H9 (cell line): ENCODE results near the gene GJB5. TPM values are rescaled to one million over a fixed set of nuclear protein-coding genes. Genes with fewer than 3 reads are reported as not detected.

ENCODE experiments used
- DNase-seq: peaks from one replicate; pipeline ENCODE4 v3.0.0-alpha.2; 2017
- H2AFZ ChIP-seq: one replicate; pipeline ENCODE4 v1.6.1; 2013; ENCODE audit warnings: mild to moderate bottlenecking, low read length, control low read depth, moderate library complexity
- H2AK5ac ChIP-seq: 2 replicates; pipeline ENCODE4 v1.6.1; 2013; ENCODE audit warnings: low read length, control low read depth, mixed read lengths; ENCODE audit not compliant: insufficient read length
- H2BK120ac ChIP-seq: one replicate; pipeline ENCODE4 v1.6.1; 2013; ENCODE audit warnings: low read depth, mild to moderate bottlenecking, low read length, control low read depth, inconsistent platforms; ENCODE audit not compliant: poor library complexity, severe bottlenecking
- H2BK12ac ChIP-seq: 2 replicates; pipeline ENCODE4 v1.6.1; 2013; ENCODE audit warnings: low read length, control low read depth, mixed read lengths, low read depth; ENCODE audit not compliant: insufficient read length
- H2BK15ac ChIP-seq: 2 replicates; pipeline ENCODE4 v1.6.1; 2013; ENCODE audit warnings: low read depth, low read length, control low read depth
- H2BK20ac ChIP-seq: one replicate; pipeline ENCODE4 v1.6.1; 2013; ENCODE audit warnings: low read depth, mild to moderate bottlenecking, low read length, control low read depth, inconsistent platforms; ENCODE audit not compliant: poor library complexity, severe bottlenecking
- H2BK5ac ChIP-seq: 2 replicates; pipeline ENCODE4 v1.6.1; 2013; ENCODE audit warnings: low read length, control low read depth, mixed read lengths; ENCODE audit not compliant: insufficient read length
- H3K14ac ChIP-seq: 2 replicates; pipeline ENCODE4 v1.6.1; 2013; ENCODE audit warnings: low read length, control low read depth; ENCODE audit not compliant: insufficient read depth
- H3K18ac ChIP-seq: 2 replicates; pipeline ENCODE4 v1.6.1; 2013; ENCODE audit warnings: low read depth, mild to moderate bottlenecking, mixed read lengths, low read length, control low read depth; ENCODE audit not compliant: insufficient read length
- H3K23ac ChIP-seq: 2 replicates; pipeline ENCODE4 v1.6.1; 2013; ENCODE audit warnings: low read length, control low read depth, mixed read lengths, low read depth; ENCODE audit not compliant: insufficient read length
- H3K23me2 ChIP-seq: 2 replicates; pipeline ENCODE4 v1.6.1; 2013; ENCODE audit warnings: low read depth, mild to moderate bottlenecking, mixed read lengths, low read length, control low read depth; ENCODE audit not compliant: insufficient read length, poor library complexity, severe bottlenecking
- H3K27ac ChIP-seq: 2 replicates; pipeline ENCODE4 v1.5.1; 2013; ENCODE audit warnings: low read length, control low read depth, mixed read lengths, low read depth; ENCODE audit not compliant: insufficient read length
- H3K27me3 ChIP-seq: 2 replicates; pipeline ENCODE4 v1.6.1; 2013; ENCODE audit warnings: low read length, control low read depth, inconsistent platforms; ENCODE audit not compliant: insufficient read depth
- H3K4ac ChIP-seq: 2 replicates; pipeline ENCODE4 v1.6.1; 2013; ENCODE audit warnings: low read depth, mild to moderate bottlenecking, control low read depth, inconsistent platforms, low read length, moderate library complexity
- H3K4me1 ChIP-seq: 2 replicates; pipeline ENCODE4 v1.6.1; 2013; ENCODE audit warnings: low read length, control low read depth, inconsistent platforms; ENCODE audit not compliant: insufficient read depth
- H3K4me2 ChIP-seq: 2 replicates; pipeline ENCODE4 v1.6.1; 2013; ENCODE audit warnings: low read length, control low read depth, mixed read lengths; ENCODE audit not compliant: insufficient read length, insufficient read depth
- H3K56ac ChIP-seq: 2 replicates; pipeline ENCODE4 v1.6.1; 2013; ENCODE audit warnings: low read depth, mild to moderate bottlenecking, mixed read lengths, low read length, control low read depth; ENCODE audit not compliant: insufficient read length
- H3K79me1 ChIP-seq: 2 replicates; pipeline ENCODE4 v1.6.1; 2013; ENCODE audit warnings: low read depth, mild to moderate bottlenecking, moderate library complexity, low read length, control low read depth, inconsistent platforms; ENCODE audit not compliant: insufficient read depth, poor library complexity, severe bottlenecking
- H3K79me2 ChIP-seq: 2 replicates; pipeline ENCODE4 v1.6.1; 2013; ENCODE audit warnings: low read length, control low read depth, inconsistent platforms; ENCODE audit not compliant: insufficient read depth
- H3K9ac ChIP-seq: 2 replicates; pipeline ENCODE4 v1.6.1; 2013; ENCODE audit warnings: low read length, control low read depth, mixed read lengths; ENCODE audit not compliant: insufficient read length; ENCODE audit errors: extremely low read depth
- H3K9me3 ChIP-seq: one replicate; pipeline ENCODE4 v1.6.1; 2013; ENCODE audit warnings: low read depth, low read length, inconsistent platforms; ENCODE audit not compliant: control insufficient read depth
- H3T11ph ChIP-seq: one replicate; pipeline ENCODE4 v1.6.1; 2013; ENCODE audit warnings: mild to moderate bottlenecking, low read length, control low read depth, inconsistent platforms
- H4K20me1 ChIP-seq: one replicate; pipeline ENCODE4 v1.6.1; 2013; ENCODE audit not compliant: control insufficient read depth, insufficient read length, insufficient read depth
- H4K5ac ChIP-seq: 2 replicates; pipeline ENCODE4 v1.6.1; 2013; ENCODE audit warnings: low read depth, mild to moderate bottlenecking, mixed read lengths, low read length, control low read depth; ENCODE audit not compliant: insufficient read length
- H4K8ac ChIP-seq: replicated peaks from 2 replicates; pipeline ENCODE4 v1.6.1; 2013; ENCODE audit warnings: low read length, control low read depth, mixed read lengths, low read depth; ENCODE audit not compliant: insufficient read length
- H4K91ac ChIP-seq: 2 replicates; pipeline ENCODE4 v1.6.1; 2013; ENCODE audit warnings: low read depth, mild to moderate bottlenecking, moderate library complexity, mixed read lengths, low read length, control low read depth; ENCODE audit not compliant: insufficient read length
- H3K27ac Mint-ChIP-seq, 3 experiments: 2 replicates in 2 of 3; 3 replicates in 1 of 3; pipeline ENCODE4 v1.8.0; 2020 to 2021; ENCODE audit warnings: mixed read lengths in 3 of 3, mild to moderate bottlenecking in 1 of 3, moderate library complexity in 1 of 3
- H3K27me3 Mint-ChIP-seq: 2 replicates; pipeline ENCODE4 v1.8.0; 2021; ENCODE audit warnings: low read depth, mild to moderate bottlenecking, moderate library complexity, mixed read lengths
- H3K36me3 Mint-ChIP-seq, 3 experiments: 2 replicates in 2 of 3; 3 replicates in 1 of 3; pipeline ENCODE4 v1.8.0; 2020 to 2021; ENCODE audit warnings: low read depth in 3 of 3, mixed read lengths in 3 of 3; ENCODE audit not compliant: insufficient read depth in 1 of 3
- H3K4me1 Mint-ChIP-seq, 2 experiments: 2 replicates each; pipeline ENCODE4 v1.8.0; 2020; ENCODE audit warnings: mixed read lengths in 2 of 2
- H3K4me3 Mint-ChIP-seq, 2 experiments: 2 replicates in 1 of 2; 3 replicates in 1 of 2; pipeline ENCODE4 v1.8.0; 2020 to 2021; ENCODE audit warnings: mild to moderate bottlenecking in 2 of 2, mixed read lengths in 2 of 2, moderate library complexity in 1 of 2
- H3K9me3 Mint-ChIP-seq, 2 experiments: 2 replicates in 1 of 2; 3 replicates in 1 of 2; pipeline ENCODE4 v1.8.0; 2020; ENCODE audit warnings: mild to moderate bottlenecking in 2 of 2, mixed read lengths in 2 of 2, moderate library complexity in 1 of 2
- WGBS: extraction: QIAGEN DNeasy Blood & Tissue Kit; methylation state at CpG from one replicate; pipeline ENCODE4 v1.1.7; 2013; ENCODE audit warnings: missing lambda C conversion rate, low lambda C conversion rate, mixed read lengths; ENCODE audit not compliant: insufficient read length; ENCODE audit errors: extremely low coverage; 5-methylcytosine and 5-hydroxymethylcytosine counted together
- total RNA-seq: library from RNA; stranded (reverse); gene quantifications from 2 replicates; pipeline ENCODE4 v1.2.1, GENCODE V29; 2021
- TF ChIP-seq, protein P1 (sequence below): fragments of 200-600 bp; sonication (generic); conservative IDR thresholded peaks from 3 replicates; pipeline ENCODE4 v1.8.0; 2021; ENCODE audit warnings: antibody characterized with exemption, mild to moderate bottlenecking

The GJB5 gene
- total RNA-seq, 1 experiment from 2014 or later: 0.22 TPM

DNA sequence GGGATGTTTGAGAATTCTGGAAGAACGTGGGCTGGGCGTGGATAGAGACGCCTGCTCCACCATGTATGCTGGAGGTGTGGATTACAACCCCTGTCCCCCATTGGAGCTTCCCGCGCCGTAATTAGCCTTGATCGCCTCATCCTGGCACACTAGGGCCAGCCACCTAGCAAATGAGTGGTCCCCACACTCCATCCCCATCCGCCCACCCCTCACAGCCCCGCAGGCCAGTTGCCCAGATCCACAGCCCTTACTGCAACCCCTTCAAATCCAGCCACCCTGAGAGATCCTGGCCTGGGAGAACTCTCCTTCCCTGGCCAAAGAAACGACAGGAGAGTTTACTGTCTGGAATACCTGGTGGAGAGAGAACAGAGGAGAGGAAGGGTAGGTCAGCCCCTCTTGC lies 37.6 kb downstream of the GJB5 start:
- Histone ChIP-seq H3K79me1 (no peaks in the 10 kb centered on the region), H3K23me2 (no peaks in the 10 kb centered on the region), H2BK15ac (no peak overlapping the region), H4K91ac (no peak overlapping the region), H3K27me3 (no peaks in the 10 kb centered on the region; the same call in 1 of the 2 replicates), H3K9me3 (no peaks in the 10 kb centered on the region), H3K27ac (no peak overlapping the region), H3K14ac (no peak overlapping the region), H3K4me2 (peak overlapping the region; percentile 17), H4K8ac (no peak overlapping the region), H3K18ac (no peak overlapping the region), H3T11ph (no peak overlapping the region), H3K4ac (no peak overlapping the region), H2BK5ac (no peak overlapping the region), H3K4me1 (peaks cover 3% of the 10 kb centered on the region; the same call in 1 of the 2 replicates), H2BK12ac (no peak overlapping the region), H3K56ac (no peak overlapping the region), H2AFZ (no peak overlapping the region), H2BK20ac (no peak overlapping the region), H4K5ac (no peak overlapping the region), H4K20me1 (no peaks in the 10 kb centered on the region), H2AK5ac (no peak overlapping the region), H2BK120ac (no peak overlapping the region), H3K23ac (no peak overlapping the region), H3K79me2 (no peaks in the 10 kb centered on the region), H3K9ac (no peak overlapping the region)
- Mint-ChIP-seq H3K4me1 (peaks cover 20 to 22% of the 10 kb centered on the region in 2 experiments), H3K27ac (peak overlapping the region in 1 of 3 experiments; percentile 78; a peak in 1 of 7 replicates), H3K27me3 (peaks cover 43% of the 10 kb centered on the region), H3K4me3 (peak overlapping the region; percentile 60 to 79), H3K36me3 (no peaks in the 10 kb centered on the region; a peak in 2 of 7 replicates), H3K9me3 (no peaks in the 10 kb centered on the region; a peak in 2 of 5 replicates)
- no peak for DNase-seq
- TF ChIP-seq, protein P1, sequence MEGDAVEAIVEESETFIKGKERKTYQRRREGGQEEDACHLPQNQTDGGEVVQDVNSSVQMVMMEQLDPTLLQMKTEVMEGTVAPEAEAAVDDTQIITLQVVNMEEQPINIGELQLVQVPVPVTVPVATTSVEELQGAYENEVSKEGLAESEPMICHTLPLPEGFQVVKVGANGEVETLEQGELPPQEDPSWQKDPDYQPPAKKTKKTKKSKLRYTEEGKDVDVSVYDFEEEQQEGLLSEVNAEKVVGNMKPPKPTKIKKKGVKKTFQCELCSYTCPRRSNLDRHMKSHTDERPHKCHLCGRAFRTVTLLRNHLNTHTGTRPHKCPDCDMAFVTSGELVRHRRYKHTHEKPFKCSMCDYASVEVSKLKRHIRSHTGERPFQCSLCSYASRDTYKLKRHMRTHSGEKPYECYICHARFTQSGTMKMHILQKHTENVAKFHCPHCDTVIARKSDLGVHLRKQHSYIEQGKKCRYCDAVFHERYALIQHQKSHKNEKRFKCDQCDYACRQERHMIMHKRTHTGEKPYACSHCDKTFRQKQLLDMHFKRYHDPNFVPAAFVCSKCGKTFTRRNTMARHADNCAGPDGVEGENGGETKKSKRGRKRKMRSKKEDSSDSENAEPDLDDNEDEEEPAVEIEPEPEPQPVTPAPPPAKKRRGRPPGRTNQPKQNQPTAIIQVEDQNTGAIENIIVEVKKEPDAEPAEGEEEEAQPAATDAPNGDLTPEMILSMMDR: no peak
- WGBS: no CpG with 5 or more reads among the region's 10 CpGs
